Non-pigmented ciliary epithelial cell (primary cell): ENCODE data around the gene ZNF579.
"Not testable (repeated sequence)": the region's sequence is repeated elsewhere in the genome, so short reads cannot be mapped to it uniquely, and the experiment has no call there.

Experiments used
- DNase-seq: peaks from one replicate; pipeline ENCODE4 v3.0.0-alpha.2; 2010; ENCODE audit warnings: low read depth

ZNF579 gene

GRCh38 chr19:55539090-55539984 is 41.3 kb downstream of the ZNF579 start:
- DNase-seq = no peak

GRCh38 chr19:55538132-55538531 is 42.5 kb downstream of the ZNF579 start:
- no peak for DNase-seq

- no peak for DNase-seq
Measured at GRCh38 chr19:55537741-55538111, 42.9 kb downstream of the ZNF579 start.

GRCh38 chr19:55536951-55537740 is 43.5 kb downstream of the ZNF579 start, which contains the start of gene SBK2:
SBK2 (minus strand) TSS chr19:55537133; CDS start chr19:55536294, 839 bp downstream.
- DNase-seq = no peak

- DNase-seq = no peak
Measured at GRCh38 chr19:55536366-55536765, 44.3 kb downstream of the ZNF579 start.

GRCh38 chr19:55535965-55536350 is 44.7 kb downstream of the ZNF579 start:
- DNase-seq = no peak

- DNase-seq = no peak
Measured at GRCh38 chr19:55535173-55535964, 45.3 kb downstream of the ZNF579 start.

GRCh38 chr19:55534280-55534679 is 46.4 kb downstream of the ZNF579 start:
- not testable (repeated sequence) for DNase-seq

- no peak for DNase-seq
Measured at GRCh38 chr19:55530996-55531395, 49.7 kb downstream of the ZNF579 start.

- DNase-seq = no peak
Measured at GRCh38 chr19:55529636-55530234, 50.9 kb downstream of the ZNF579 start.

- DNase-seq = no peak
Measured at GRCh38 chr19:55528030-55528803, 52.4 kb downstream of the ZNF579 start.

- DNase-seq = no peak
Measured at GRCh38 chr19:55527197-55528029, 53.2 kb downstream of the ZNF579 start.
